GM06990 (cell line): ENCODE measurements around the gene CLDN18.

Experiments used
- DNase-seq: peaks from one replicate; pipeline ENCODE4 v3.0.0-alpha.2; 2011; ENCODE audit not compliant: insufficient read length; ENCODE audit errors: extremely low read depth
- H3K27me3 ChIP-seq: replicated peaks from 2 replicates; pipeline ENCODE4 v1.6.0; 2011; ENCODE audit warnings: low read length; ENCODE audit not compliant: control insufficient read depth, insufficient read depth
- H3K36me3 ChIP-seq: 2 replicates; pipeline ENCODE4 v1.5.1; 2011; ENCODE audit warnings: low read length; ENCODE audit not compliant: control insufficient read depth, insufficient read depth
- H3K4me3 ChIP-seq: replicated peaks from 2 replicates; pipeline ENCODE4 v1.5.1; 2011; ENCODE audit warnings: low read depth, mild to moderate bottlenecking, control low read depth, low read length
- CTCF ChIP-seq: IDR thresholded peaks from 2 replicates; pipeline ENCODE4 v1.5.1; 2011; ENCODE audit warnings: low read length, control low read depth, mild to moderate bottlenecking, inconsistent platforms; ENCODE audit not compliant: insufficient read depth, poor library complexity, severe bottlenecking

CLDN18 gene

GRCh38 chr3:137998121-137999042, 11.6 kb upstream of the CLDN18 start:
- TF ChIP-seq CTCF: no peak
- no peak for DNase-seq
- Histone ChIP-seq H3K4me3 (no peak overlapping the region), H3K36me3 (no peaks in the 10 kb centered on the region), H3K27me3 (no peaks in the 10 kb centered on the region)

GRCh38 chr3:138003069-138003468, 6.9 kb upstream of the CLDN18 start:
- no peak for DNase-seq
- Histone ChIP-seq H3K4me3 (no peak overlapping the region), H3K27me3 (no peaks in the 10 kb centered on the region), H3K36me3 (no peaks in the 10 kb centered on the region)
- no peak for TF ChIP-seq CTCF

GRCh38 chr3:138005627-138006026, 4.3 kb upstream of the CLDN18 start:
- TF ChIP-seq CTCF: no peak
- H3K4me3 ChIP-seq: no peak overlapping the region
- H3K36me3 ChIP-seq: no peaks in the 10 kb centered on the region
- DNase-seq: no peak
- H3K27me3 ChIP-seq: no peaks in the 10 kb centered on the region

DNA sequence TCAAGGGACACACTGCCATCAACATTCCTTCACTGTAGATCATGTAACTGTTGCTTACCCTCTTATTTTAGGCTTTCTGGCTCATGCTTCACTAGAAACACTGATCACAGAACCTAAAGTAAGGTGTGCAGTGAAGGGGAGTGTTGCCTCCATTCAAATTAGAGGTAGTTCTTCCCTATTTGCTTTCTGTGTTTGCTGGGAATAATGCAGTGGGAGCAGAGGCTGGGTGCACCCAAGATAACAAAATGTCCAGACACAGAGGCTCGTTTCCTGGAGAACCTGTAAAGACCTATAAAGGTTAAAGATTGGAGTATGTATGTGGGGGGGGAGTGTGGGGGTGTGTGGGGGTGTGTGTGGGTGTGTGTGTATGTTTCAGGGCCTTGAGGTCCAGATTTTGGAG, 2.1 kb upstream of the CLDN18 start:
- no peaks in the 10 kb centered on the region for H3K27me3 ChIP-seq
- H3K36me3 ChIP-seq: no peaks in the 10 kb centered on the region
- no peak overlapping the region for H3K4me3 ChIP-seq
- TF ChIP-seq CTCF: no peak
- no peak for DNase-seq

- no peaks in the 10 kb centered on the region for H3K27me3 ChIP-seq
- no peaks in the 10 kb centered on the region for H3K36me3 ChIP-seq
- no peak for TF ChIP-seq CTCF
- no peak for DNase-seq
- H3K4me3 ChIP-seq: no peak overlapping the region
Measured at GRCh38 chr3:138010273-138010590, 267 bp downstream of the CLDN18 start.
